Amygdala (tissue), 56 donors: ENCODE data around the gene RCAN2.
"Not testable (repeated sequence)": the region's sequence is repeated elsewhere in the genome, so short reads cannot be mapped to it uniquely, and the experiment has no call there.

Experiments used
- DNase-seq, 56 donors: peaks; one replicate each; lab custom pipeline; 2025; lab: John Stamatoyannopoulos, UW

The RCAN2 gene

GRCh38 chr6:46352541-46353268, 138.5 kb downstream of the RCAN2 start:
- no peak for DNase-seq

- DNase-seq: no peak
These were observed 140.5 kb downstream of the RCAN2 start for GRCh38 chr6:46350714-46351113.

- DNase-seq: no peak
These were observed 143.6 kb downstream of the RCAN2 start for GRCh38 chr6:46347669-46348068.

GRCh38 chr6:46340246-46340645, 151.0 kb downstream of the RCAN2 start:
- DNase-seq: no peak

GRCh38 chr6:46338131-46338530, 153.1 kb downstream of the RCAN2 start:
- DNase-seq: no peak

GRCh38 chr6:46334442-46334841, 156.8 kb downstream of the RCAN2 start:
- no peak for DNase-seq

- DNase-seq: no peak
These were observed 157.8 kb downstream of the RCAN2 start for GRCh38 chr6:46333481-46333880.

- not testable (repeated sequence) for DNase-seq
These were observed 158.8 kb downstream of the RCAN2 start for GRCh38 chr6:46332448-46332847.

- no peak for DNase-seq
These were observed 159.8 kb downstream of the RCAN2 start for GRCh38 chr6:46331461-46331860.

GRCh38 chr6:46329568-46329967, 161.7 kb downstream of the RCAN2 start:
- no peak for DNase-seq

GRCh38 chr6:46327779-46328178, 163.5 kb downstream of the RCAN2 start:
- DNase-seq: no peak

GRCh38 chr6:46325561-46326530, 165.4 kb downstream of the RCAN2 start:
- DNase-seq: peak in 54 of 56 donors; percentile 2 to 77 (median 50)

- peak in 1 of 56 donors; percentile 2 for DNase-seq
These were observed 166.5 kb downstream of the RCAN2 start for GRCh38 chr6:46324706-46325105.

GRCh38 chr6:46323966-46324622, 167.2 kb downstream of the RCAN2 start:
- peak in 2 of 56 donors; percentile 1 to 2 for DNase-seq

- no peak for DNase-seq
These were observed 167.8 kb downstream of the RCAN2 start for GRCh38 chr6:46323312-46323965.

- DNase-seq: no peak
These were observed 170.7 kb downstream of the RCAN2 start for GRCh38 chr6:46320505-46320904.

- no peak for DNase-seq
These were observed 175.7 kb downstream of the RCAN2 start for GRCh38 chr6:46315589-46315988.

- DNase-seq: no peak
These were observed 178.6 kb downstream of the RCAN2 start for GRCh38 chr6:46312654-46313053.

- no peak for DNase-seq
These were observed 181.1 kb downstream of the RCAN2 start for GRCh38 chr6:46310196-46310595.

- DNase-seq: no peak
These were observed 184.8 kb downstream of the RCAN2 start for GRCh38 chr6:46306431-46306830.
